GM23338 (cell line): ENCODE measurements around the gene KCNC2. TPM values are rescaled to one million over a fixed set of nuclear protein-coding genes. Genes with fewer than 3 reads are reported as not detected.

Experiments
- ATAC-seq: fragments of 200-7000 bp; cut with Tn5 transposase; 3 replicates; pipeline ENCODE4 v1.9.1; 2020
- DNase-seq: peaks from one replicate; pipeline ENCODE4 v3.0.0-alpha.2; 2015; ENCODE audit warnings: low spot score
- H2AFZ ChIP-seq: fragments of 200-600 bp; sonication (generic); 2 replicates; pipeline ENCODE4 v1.8.0; 2016; ENCODE audit warnings: antibody characterized with exemption, mild to moderate bottlenecking, moderate library complexity
- H3F3A ChIP-seq: fragments of 200-600 bp; sonication (generic); replicated peaks from 2 replicates; pipeline ENCODE4 v1.8.0; 2017; ENCODE audit warnings: antibody characterized with exemption, mixed run types, low read depth
- H3K27ac ChIP-seq: fragments of 200-600 bp; sonication (generic); 2 replicates; pipeline ENCODE4 v1.6.1; 2016; ENCODE audit warnings: low read depth
- H3K27me3 ChIP-seq: fragments of 200-600 bp; sonication (generic); 2 replicates; pipeline ENCODE4 v1.8.0; 2016; ENCODE audit warnings: mild to moderate bottlenecking, mixed run types, moderate library complexity; ENCODE audit not compliant: insufficient read depth
- H3K36me3 ChIP-seq: fragments of 200-600 bp; sonication (generic); 2 replicates; pipeline ENCODE4 v1.8.0; 2016; ENCODE audit warnings: mild to moderate bottlenecking; ENCODE audit not compliant: insufficient read depth
- H3K4me1 ChIP-seq: fragments of 200-600 bp; sonication (generic); 2 replicates; pipeline ENCODE4 v1.8.0; 2016; ENCODE audit warnings: mild to moderate bottlenecking, moderate library complexity; ENCODE audit not compliant: insufficient read depth
- H3K4me2 ChIP-seq: fragments of 200-600 bp; sonication (generic); 2 replicates; pipeline ENCODE4 v1.7.1; 2017; ENCODE audit warnings: mixed run types
- H3K4me3 ChIP-seq: fragments of 200-600 bp; sonication (generic); 2 replicates; pipeline ENCODE4 v1.6.1; 2016; ENCODE audit warnings: mixed run types
- H3K79me2 ChIP-seq: fragments of 200-600 bp; sonication (generic); replicated peaks from 2 replicates; pipeline ENCODE4 v1.8.0; 2017; ENCODE audit warnings: mild to moderate bottlenecking; ENCODE audit not compliant: insufficient read depth
- H3K9me2 ChIP-seq: fragments of 200-600 bp; sonication (generic); 2 replicates; pipeline ENCODE4 v1.8.0; 2017; ENCODE audit not compliant: insufficient read depth
- H4K20me1 ChIP-seq: fragments of 200-600 bp; sonication (generic); replicated peaks from 2 replicates; pipeline ENCODE4 v1.8.0; 2017; ENCODE audit warnings: mild to moderate bottlenecking; ENCODE audit not compliant: insufficient read depth
- H3K27ac Mint-ChIP-seq: 2 replicates; pipeline ENCODE4 v1.8.0; 2020; ENCODE audit warnings: inconsistent platforms, mild to moderate bottlenecking, moderate library complexity, mixed read lengths
- H3K27me3 Mint-ChIP-seq: 3 replicates; pipeline ENCODE4 v1.8.0; 2022; ENCODE audit warnings: low read depth, mild to moderate bottlenecking, moderate library complexity, mixed read lengths, inconsistent platforms; ENCODE audit not compliant: insufficient read depth, poor library complexity
- H3K36me3 Mint-ChIP-seq: 3 replicates; pipeline ENCODE4 v1.8.0; 2021; ENCODE audit warnings: low read depth, mild to moderate bottlenecking, inconsistent platforms, moderate library complexity, mixed read lengths
- H3K4me1 Mint-ChIP-seq: 3 replicates; pipeline ENCODE4 v1.8.0; 2020; ENCODE audit warnings: mild to moderate bottlenecking, inconsistent platforms, mixed read lengths
- H3K4me3 Mint-ChIP-seq: 3 replicates; pipeline ENCODE4 v1.8.0; 2021; ENCODE audit warnings: moderate library complexity, mild to moderate bottlenecking, inconsistent platforms, mixed read lengths
- H3K9me3 Mint-ChIP-seq: 3 replicates; pipeline ENCODE4 v1.8.0; 2020; ENCODE audit warnings: moderate library complexity, mild to moderate bottlenecking, inconsistent platforms, mixed read lengths
- CREB1 ChIP-seq: fragments of 250-450 bp; sonication (Bioruptor Pico); IDR thresholded peaks from 2 replicates; pipeline ENCODE4 v1.5.0; 2020; ENCODE audit warnings: low read depth, mild to moderate bottlenecking, moderate library complexity
- EZH2phosphoT487 ChIP-seq: fragments of 200-600 bp; sonication (generic); IDR thresholded peaks from one replicate; pipeline ENCODE4 v1.8.1; 2018; ENCODE audit warnings: antibody characterized with exemption; ENCODE audit not compliant: unreplicated experiment
- NANOG ChIP-seq: IDR thresholded peaks from 2 replicates; pipeline ENCODE4 v1.6.1; 2016; ENCODE audit warnings: antibody characterized with exemption, borderline replicate concordance
- STAT1 ChIP-seq: IDR thresholded peaks from one replicate; pipeline ENCODE4 v1.6.1; 2016; ENCODE audit warnings: antibody characterized with exemption; ENCODE audit not compliant: unreplicated experiment
- ZNF114 ChIP-seq: fragments of 250-450 bp; sonication (Bioruptor Pico); IDR thresholded peaks from 2 replicates; pipeline ENCODE4 v1.5.0; 2020; ENCODE audit warnings: mild to moderate bottlenecking, moderate library complexity
- polyA plus RNA-seq: library from polyadenylated mRNA; unstranded; fragments of >200 nt; fragmentation: Nextera tagmentation; extraction: Ambion mirVana; gene quantifications from 2 replicates; pipeline ENCODE4 v1.2.1, GENCODE V29; 2016
- total RNA-seq: library from RNA; depleted of rRNA; stranded (reverse); fragments of >200 nt; shearing (Covaris generic); gene quantifications from 2 replicates; pipeline ENCODE4 v1.2.3, GENCODE V29; 2014
- TF ChIP-seq, protein P1 (sequence below): fragments of 250-450 bp; sonication (Bioruptor Pico); IDR thresholded peaks from 2 replicates; pipeline ENCODE4 v1.5.0; 2020; ENCODE audit warnings: mild to moderate bottlenecking, moderate library complexity
- TF ChIP-seq, protein P2 (sequence below): IDR thresholded peaks from 2 replicates; pipeline ENCODE4 v1.6.1; 2016; ENCODE audit warnings: antibody characterized with exemption
- TF ChIP-seq, protein P3 (sequence below): IDR thresholded peaks from one replicate; pipeline ENCODE4 v1.6.1; 2018; ENCODE audit warnings: antibody characterized with exemption; ENCODE audit not compliant: unreplicated experiment
- TF ChIP-seq, protein P4 (sequence below), 2 experiments: fragments of 200-600 bp in 1 of 2; sonication (generic) in 1 of 2; conservative IDR thresholded peaks; 2 replicates each; pipeline versions ENCODE4 v1.5.1 to v1.6.1; 2016 to 2017; ENCODE audit warnings: antibody characterized with exemption in 2 of 2, low read depth in 2 of 2, mild to moderate bottlenecking in 2 of 2, moderate library complexity in 1 of 2

KCNC2 gene
- total and polyA plus RNA-seq, 2 experiments from 2014 or later, result 0.10 TPM; not detected in 1

DNA sequence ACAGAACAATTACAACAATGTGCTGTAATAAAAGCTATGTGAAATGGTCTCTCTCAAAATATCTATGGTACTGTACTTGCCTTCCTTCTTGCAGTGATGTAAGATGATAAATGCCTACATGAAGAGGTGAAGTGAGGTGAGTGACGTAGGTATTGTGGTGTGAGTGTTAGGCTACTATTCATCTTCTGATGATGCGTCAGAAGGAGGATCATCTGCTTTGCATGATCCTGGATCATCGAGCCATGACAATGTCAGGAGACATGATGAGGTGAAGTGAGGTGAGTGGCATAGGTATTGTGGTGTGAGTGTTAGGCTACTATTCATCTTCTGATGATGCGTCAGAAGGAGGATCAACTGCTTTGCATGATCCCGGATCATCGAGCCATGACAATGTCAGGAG is 105.8 kb downstream of the KCNC2 start (continued):
- TF ChIP-seq, protein P1, sequence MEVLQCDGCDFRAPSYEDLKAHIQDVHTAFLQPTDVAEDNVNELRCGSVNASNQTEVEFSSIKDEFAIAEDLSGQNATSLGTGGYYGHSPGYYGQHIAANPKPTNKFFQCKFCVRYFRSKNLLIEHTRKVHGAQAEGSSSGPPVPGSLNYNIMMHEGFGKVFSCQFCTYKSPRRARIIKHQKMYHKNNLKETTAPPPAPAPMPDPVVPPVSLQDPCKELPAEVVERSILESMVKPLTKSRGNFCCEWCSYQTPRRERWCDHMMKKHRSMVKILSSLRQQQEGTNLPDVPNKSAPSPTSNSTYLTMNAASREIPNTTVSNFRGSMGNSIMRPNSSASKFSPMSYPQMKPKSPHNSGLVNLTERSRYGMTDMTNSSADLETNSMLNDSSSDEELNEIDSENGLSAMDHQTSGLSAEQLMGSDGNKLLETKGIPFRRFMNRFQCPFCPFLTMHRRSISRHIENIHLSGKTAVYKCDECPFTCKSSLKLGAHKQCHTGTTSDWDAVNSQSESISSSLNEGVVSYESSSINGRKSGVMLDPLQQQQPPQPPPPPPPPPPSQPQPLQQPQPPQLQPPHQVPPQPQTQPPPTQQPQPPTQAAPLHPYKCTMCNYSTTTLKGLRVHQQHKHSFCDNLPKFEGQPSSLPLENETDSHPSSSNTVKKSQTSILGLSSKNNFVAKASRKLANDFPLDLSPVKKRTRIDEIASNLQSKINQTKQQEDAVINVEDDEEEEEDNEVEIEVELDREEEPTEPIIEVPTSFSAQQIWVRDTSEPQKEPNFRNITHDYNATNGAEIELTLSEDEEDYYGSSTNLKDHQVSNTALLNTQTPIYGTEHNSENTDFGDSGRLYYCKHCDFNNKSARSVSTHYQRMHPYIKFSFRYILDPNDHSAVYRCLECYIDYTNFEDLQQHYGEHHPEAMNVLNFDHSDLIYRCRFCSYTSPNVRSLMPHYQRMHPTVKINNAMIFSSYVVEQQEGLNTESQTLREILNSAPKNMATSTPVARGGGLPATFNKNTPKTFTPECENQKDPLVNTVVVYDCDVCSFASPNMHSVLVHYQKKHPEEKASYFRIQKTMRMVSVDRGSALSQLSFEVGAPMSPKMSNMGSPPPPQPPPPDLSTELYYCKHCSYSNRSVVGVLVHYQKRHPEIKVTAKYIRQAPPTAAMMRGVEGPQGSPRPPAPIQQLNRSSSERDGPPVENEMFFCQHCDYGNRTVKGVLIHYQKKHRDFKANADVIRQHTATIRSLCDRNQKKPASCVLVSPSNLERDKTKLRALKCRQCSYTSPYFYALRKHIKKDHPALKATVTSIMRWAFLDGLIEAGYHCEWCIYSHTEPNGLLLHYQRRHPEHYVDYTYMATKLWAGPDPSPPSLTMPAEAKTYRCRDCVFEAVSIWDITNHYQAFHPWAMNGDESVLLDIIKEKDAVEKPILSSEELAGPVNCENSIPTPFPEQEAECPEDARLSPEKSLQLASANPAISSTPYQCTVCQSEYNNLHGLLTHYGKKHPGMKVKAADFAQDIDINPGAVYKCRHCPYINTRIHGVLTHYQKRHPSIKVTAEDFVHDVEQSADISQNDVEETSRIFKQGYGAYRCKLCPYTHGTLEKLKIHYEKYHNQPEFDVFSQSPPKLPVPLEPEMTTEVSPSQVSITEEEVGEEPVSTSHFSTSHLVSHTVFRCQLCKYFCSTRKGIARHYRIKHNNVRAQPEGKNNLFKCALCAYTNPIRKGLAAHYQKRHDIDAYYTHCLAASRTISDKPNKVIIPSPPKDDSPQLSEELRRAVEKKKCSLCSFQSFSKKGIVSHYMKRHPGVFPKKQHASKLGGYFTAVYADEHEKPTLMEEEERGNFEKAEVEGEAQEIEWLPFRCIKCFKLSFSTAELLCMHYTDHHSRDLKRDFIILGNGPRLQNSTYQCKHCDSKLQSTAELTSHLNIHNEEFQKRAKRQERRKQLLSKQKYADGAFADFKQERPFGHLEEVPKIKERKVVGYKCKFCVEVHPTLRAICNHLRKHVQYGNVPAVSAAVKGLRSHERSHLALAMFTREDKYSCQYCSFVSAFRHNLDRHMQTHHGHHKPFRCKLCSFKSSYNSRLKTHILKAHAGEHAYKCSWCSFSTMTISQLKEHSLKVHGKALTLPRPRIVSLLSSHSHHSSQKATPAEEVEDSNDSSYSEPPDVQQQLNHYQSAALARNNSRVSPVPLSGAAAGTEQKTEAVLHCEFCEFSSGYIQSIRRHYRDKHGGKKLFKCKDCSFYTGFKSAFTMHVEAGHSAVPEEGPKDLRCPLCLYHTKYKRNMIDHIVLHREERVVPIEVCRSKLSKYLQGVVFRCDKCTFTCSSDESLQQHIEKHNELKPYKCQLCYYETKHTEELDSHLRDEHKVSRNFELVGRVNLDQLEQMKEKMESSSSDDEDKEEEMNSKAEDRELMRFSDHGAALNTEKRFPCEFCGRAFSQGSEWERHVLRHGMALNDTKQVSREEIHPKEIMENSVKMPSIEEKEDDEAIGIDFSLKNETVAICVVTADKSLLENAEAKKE (CRISPR knock-in tag), result no peak
- no peak for TF ChIP-seq NANOG

DNA sequence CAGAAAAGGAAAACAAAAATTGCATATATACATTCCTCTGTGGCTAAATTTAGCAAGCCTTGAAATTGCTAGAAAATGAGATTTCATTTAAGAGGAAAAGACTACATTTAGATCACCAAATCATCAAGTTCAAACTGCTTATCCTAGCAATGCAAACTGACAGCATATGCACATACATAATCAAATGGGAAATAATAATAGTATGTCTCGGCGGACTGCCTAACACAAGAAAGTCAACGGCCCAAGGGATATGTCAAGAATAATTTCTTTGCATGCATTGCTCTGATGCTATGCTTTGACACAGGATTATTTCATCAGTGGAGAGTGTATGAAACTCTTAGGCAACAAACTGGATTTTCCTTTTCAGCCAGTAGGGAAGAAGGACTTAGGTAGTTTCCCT is 107.9 kb downstream of the KCNC2 start:
- Histone ChIP-seq H3K79me2 (no peaks in the 10 kb centered on the region), H3K4me2 (no peak overlapping the region), H3K27ac (no peak overlapping the region), H4K20me1 (no peaks in the 10 kb centered on the region), H3K9me2 (no peaks in the 10 kb centered on the region), H3K4me1 (no peaks in the 10 kb centered on the region), H3K4me3 (no peak overlapping the region), H2AFZ (no peak overlapping the region), H3K36me3 (no peaks in the 10 kb centered on the region), H3F3A (no peaks in the 10 kb centered on the region), H3K27me3 (no peaks in the 10 kb centered on the region)
- DNase-seq, result no peak
- no peak overlapping the region for H3K4me3 Mint-ChIP-seq
- peaks cover 2% of the 10 kb centered on the region for H3K27me3 Mint-ChIP-seq
- ATAC-seq, result no peak
- no peaks in the 10 kb centered on the region for H3K36me3 Mint-ChIP-seq
- no peak overlapping the region for H3K27ac Mint-ChIP-seq
- no peaks in the 10 kb centered on the region for H3K9me3 Mint-ChIP-seq
- no peaks in the 10 kb centered on the region for H3K4me1 Mint-ChIP-seq
- no peak for TF ChIP-seq STAT1
- no peak for TF ChIP-seq ZNF114 (CRISPR knock-in tag)
- TF ChIP-seq, protein P2, sequence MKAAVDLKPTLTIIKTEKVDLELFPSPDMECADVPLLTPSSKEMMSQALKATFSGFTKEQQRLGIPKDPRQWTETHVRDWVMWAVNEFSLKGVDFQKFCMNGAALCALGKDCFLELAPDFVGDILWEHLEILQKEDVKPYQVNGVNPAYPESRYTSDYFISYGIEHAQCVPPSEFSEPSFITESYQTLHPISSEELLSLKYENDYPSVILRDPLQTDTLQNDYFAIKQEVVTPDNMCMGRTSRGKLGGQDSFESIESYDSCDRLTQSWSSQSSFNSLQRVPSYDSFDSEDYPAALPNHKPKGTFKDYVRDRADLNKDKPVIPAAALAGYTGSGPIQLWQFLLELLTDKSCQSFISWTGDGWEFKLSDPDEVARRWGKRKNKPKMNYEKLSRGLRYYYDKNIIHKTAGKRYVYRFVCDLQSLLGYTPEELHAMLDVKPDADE, result no peak
- TF ChIP-seq CREB1 (CRISPR knock-in tag), result no peak
- TF ChIP-seq, protein P3, sequence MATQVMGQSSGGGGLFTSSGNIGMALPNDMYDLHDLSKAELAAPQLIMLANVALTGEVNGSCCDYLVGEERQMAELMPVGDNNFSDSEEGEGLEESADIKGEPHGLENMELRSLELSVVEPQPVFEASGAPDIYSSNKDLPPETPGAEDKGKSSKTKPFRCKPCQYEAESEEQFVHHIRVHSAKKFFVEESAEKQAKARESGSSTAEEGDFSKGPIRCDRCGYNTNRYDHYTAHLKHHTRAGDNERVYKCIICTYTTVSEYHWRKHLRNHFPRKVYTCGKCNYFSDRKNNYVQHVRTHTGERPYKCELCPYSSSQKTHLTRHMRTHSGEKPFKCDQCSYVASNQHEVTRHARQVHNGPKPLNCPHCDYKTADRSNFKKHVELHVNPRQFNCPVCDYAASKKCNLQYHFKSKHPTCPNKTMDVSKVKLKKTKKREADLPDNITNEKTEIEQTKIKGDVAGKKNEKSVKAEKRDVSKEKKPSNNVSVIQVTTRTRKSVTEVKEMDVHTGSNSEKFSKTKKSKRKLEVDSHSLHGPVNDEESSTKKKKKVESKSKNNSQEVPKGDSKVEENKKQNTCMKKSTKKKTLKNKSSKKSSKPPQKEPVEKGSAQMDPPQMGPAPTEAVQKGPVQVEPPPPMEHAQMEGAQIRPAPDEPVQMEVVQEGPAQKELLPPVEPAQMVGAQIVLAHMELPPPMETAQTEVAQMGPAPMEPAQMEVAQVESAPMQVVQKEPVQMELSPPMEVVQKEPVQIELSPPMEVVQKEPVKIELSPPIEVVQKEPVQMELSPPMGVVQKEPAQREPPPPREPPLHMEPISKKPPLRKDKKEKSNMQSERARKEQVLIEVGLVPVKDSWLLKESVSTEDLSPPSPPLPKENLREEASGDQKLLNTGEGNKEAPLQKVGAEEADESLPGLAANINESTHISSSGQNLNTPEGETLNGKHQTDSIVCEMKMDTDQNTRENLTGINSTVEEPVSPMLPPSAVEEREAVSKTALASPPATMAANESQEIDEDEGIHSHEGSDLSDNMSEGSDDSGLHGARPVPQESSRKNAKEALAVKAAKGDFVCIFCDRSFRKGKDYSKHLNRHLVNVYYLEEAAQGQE, result no peak
- TF ChIP-seq, protein P4, sequence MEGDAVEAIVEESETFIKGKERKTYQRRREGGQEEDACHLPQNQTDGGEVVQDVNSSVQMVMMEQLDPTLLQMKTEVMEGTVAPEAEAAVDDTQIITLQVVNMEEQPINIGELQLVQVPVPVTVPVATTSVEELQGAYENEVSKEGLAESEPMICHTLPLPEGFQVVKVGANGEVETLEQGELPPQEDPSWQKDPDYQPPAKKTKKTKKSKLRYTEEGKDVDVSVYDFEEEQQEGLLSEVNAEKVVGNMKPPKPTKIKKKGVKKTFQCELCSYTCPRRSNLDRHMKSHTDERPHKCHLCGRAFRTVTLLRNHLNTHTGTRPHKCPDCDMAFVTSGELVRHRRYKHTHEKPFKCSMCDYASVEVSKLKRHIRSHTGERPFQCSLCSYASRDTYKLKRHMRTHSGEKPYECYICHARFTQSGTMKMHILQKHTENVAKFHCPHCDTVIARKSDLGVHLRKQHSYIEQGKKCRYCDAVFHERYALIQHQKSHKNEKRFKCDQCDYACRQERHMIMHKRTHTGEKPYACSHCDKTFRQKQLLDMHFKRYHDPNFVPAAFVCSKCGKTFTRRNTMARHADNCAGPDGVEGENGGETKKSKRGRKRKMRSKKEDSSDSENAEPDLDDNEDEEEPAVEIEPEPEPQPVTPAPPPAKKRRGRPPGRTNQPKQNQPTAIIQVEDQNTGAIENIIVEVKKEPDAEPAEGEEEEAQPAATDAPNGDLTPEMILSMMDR (conservative IDR thresholded peaks at IDR 0.05; ENCODE audit: low read depth in 2 of 2), result no peak
- no peak for TF ChIP-seq EZH2phosphoT487
